WERI-Rb-1 (cell line): ENCODE data around the gene ABTB1.

ENCODE experiments used
- DNase-seq: peaks from one replicate; pipeline ENCODE4 v3.0.0-alpha.2; 2020
- H3K27ac ChIP-seq: fragments of 250-450 bp; sonication (Bioruptor Pico); 2 replicates; pipeline ENCODE4 v1.5.1; 2020; ENCODE audit warnings: mild to moderate bottlenecking, moderate library complexity
- H3K27me3 ChIP-seq: fragments of 250-450 bp; sonication (Bioruptor Pico); 2 replicates; pipeline ENCODE4 v1.5.1; 2021; ENCODE audit warnings: mild to moderate bottlenecking, low read depth, moderate library complexity; ENCODE audit not compliant: insufficient read depth, severe bottlenecking
- H3K36me3 ChIP-seq: fragments of 250-450 bp; sonication (Bioruptor Pico); 2 replicates; pipeline ENCODE4 v1.5.1; 2020; ENCODE audit warnings: mild to moderate bottlenecking, moderate library complexity
- H3K4me3 ChIP-seq: 2 replicates; pipeline ENCODE4 v1.5.1; 2011; ENCODE audit warnings: low read depth, mild to moderate bottlenecking, control low read depth, low read length
- H3K9me3 ChIP-seq: fragments of 250-450 bp; sonication (Bioruptor Pico); 2 replicates; pipeline ENCODE4 v1.5.1; 2021; ENCODE audit warnings: mild to moderate bottlenecking, moderate library complexity; ENCODE audit not compliant: severe bottlenecking
- TF ChIP-seq, protein P1 (sequence below): IDR thresholded peaks from 2 replicates; pipeline ENCODE4 v1.5.1; 2011; ENCODE audit warnings: low read depth, mild to moderate bottlenecking, control low read depth, inconsistent platforms, low read length

The ABTB1 gene

DNA sequence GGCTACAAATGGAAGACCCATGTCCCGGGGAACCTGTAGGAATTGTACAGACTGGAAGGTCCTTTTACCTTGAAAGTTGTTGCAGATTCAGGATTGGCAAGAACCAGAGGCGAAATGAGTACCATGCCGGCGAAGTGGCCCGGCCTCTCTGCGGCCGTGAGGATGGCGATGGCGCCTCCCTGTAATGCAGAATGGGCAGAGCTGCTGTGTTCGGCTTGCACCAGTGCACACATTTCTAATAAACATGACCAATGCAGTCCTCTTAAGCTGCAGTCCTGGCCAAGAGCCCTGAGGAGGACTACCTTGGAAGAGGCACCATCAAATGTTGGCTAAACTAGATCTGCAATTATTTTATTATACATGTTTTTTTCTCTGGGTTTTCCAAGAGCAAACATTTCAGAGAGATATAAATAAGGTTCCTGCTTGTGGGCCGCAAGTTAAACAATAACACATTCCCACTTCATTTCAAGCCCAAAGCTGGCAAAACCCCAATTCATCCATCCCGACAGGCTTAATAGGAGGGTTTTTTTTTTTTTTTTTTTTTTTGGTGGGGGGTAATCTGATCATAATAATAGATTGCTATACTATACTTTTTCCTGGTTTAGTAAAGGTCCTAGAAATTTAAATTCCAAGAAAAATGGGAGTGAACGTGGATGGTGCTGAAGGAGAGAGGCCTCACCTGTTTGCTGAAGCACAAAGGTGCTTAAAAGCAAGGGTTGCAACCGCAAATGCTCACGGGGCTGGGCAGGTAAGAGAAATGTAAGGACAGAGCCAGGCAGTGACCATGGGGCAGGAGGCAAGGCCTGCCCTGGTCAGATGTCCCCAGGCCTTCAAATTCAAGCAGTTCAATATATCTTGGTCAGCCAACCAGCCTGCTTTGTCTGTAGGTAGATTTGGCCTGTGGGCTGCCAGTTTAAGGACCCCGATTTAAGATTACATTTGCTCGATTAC lies 48.5 kb downstream of the ABTB1 start:
- peak overlapping the region; percentile 65 for H3K27ac ChIP-seq
- no peak for DNase-seq
- H3K27me3 ChIP-seq, result no peaks in the 10 kb centered on the region
- no peak overlapping the region for H3K4me3 ChIP-seq
- H3K36me3 ChIP-seq, result no peaks in the 10 kb centered on the region
- TF ChIP-seq, protein P1, sequence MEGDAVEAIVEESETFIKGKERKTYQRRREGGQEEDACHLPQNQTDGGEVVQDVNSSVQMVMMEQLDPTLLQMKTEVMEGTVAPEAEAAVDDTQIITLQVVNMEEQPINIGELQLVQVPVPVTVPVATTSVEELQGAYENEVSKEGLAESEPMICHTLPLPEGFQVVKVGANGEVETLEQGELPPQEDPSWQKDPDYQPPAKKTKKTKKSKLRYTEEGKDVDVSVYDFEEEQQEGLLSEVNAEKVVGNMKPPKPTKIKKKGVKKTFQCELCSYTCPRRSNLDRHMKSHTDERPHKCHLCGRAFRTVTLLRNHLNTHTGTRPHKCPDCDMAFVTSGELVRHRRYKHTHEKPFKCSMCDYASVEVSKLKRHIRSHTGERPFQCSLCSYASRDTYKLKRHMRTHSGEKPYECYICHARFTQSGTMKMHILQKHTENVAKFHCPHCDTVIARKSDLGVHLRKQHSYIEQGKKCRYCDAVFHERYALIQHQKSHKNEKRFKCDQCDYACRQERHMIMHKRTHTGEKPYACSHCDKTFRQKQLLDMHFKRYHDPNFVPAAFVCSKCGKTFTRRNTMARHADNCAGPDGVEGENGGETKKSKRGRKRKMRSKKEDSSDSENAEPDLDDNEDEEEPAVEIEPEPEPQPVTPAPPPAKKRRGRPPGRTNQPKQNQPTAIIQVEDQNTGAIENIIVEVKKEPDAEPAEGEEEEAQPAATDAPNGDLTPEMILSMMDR, result no peak
- H3K9me3 ChIP-seq, result peaks cover 9% of the 10 kb centered on the region

DNA sequence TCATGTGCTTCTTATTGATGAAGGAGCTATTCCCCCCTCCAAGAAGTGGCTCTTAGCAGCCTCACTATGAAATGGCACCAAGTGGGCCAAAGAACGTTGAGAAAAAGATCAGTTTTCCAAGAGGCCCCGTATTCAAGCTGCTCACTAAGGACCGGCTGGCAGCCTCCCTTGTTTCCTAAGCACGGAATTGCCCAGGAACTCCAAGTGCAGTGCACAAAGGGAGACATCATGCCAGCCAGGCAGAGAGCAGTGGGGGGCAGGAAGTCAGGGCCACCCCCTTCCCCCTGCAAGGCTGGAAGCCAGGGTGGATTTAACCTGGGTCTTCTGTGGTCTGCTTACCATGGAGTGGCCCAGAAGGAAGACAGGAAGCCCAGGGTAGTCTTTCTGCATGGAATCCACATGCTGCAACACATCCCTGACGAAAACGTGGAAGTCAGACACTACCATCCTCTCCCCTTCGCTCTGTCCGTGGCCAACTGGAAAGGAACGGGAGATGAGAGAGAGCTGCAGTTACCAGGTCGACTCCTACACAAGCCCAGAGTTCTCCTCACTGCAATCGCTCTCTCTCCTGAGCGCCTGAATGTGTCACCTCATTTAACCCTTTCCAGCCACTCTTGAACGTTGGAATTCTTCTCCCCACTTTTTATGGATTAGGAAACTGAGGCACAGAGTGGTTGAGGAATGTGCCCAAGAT lies 49.5 kb downstream of the ABTB1 start:
- Histone ChIP-seq H3K27ac (peak overlapping the region; percentile 65), H3K4me3 (no peak overlapping the region), H3K9me3 (peaks cover 9% of the 10 kb centered on the region), H3K36me3 (no peaks in the 10 kb centered on the region), H3K27me3 (no peaks in the 10 kb centered on the region)
- TF ChIP-seq, protein P1, result no peak
- DNase-seq, result no peak

DNA sequence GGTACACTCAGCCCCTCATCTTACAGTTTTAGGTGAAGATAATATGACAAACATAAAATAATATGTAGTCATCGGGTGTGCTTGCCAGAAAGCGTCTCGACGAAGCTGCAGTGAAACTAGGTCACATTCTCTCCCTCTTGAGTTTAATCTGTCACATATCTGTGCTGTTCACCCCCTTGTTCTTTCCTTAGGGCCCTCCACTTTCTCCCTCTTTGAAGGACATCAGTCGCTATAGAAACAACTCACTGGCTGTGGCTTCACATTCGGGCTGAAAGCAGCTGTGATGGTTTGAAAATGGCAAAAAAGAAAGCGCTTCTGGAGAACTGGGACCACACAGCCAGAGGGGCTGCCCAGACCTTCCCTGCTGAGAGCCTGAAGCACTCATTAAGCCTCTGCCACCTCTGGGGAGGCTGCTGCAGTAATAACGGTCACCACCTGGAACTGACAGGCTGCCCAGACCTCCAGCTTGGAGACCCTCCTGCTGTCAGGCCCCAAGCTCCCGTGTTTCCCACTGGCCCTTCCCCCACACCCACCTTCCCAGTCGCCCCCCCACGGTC lies 50.3 kb downstream of the ABTB1 start:
- TF ChIP-seq, protein P1, result no peak
- peak overlapping the region; percentile 65 for H3K27ac ChIP-seq
- no peaks in the 10 kb centered on the region for H3K27me3 ChIP-seq
- no peaks in the 10 kb centered on the region for H3K36me3 ChIP-seq
- DNase-seq, result peak; percentile 67
- H3K4me3 ChIP-seq, result no peak overlapping the region
- H3K9me3 ChIP-seq, result peaks cover 9% of the 10 kb centered on the region

DNA sequence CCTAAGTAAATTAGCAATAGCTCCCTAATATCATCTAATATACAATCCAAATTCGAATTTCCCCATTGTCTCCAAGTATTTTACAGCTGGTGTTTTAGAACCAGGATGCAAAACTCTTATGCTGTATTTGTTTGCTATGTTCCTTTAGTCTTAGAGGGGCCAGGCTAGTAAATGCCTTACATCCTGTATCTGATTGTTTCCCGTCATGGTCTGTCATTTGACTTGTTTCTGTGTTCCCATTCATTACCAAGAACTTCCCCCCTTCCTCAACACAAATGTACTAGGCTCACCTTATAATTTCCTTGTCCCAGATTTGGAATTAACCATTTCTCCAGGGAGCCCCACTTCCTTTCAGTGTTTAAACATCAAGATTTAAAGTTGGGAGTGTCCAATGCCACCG lies 54.1 kb downstream of the ABTB1 start:
- no peak overlapping the region for H3K27ac ChIP-seq
- DNase-seq, result no peak
- H3K27me3 ChIP-seq, result no peaks in the 10 kb centered on the region
- no peak overlapping the region for H3K4me3 ChIP-seq
- H3K9me3 ChIP-seq, result peaks cover 9% of the 10 kb centered on the region
- no peaks in the 10 kb centered on the region for H3K36me3 ChIP-seq
- TF ChIP-seq, protein P1, result no peak

DNA sequence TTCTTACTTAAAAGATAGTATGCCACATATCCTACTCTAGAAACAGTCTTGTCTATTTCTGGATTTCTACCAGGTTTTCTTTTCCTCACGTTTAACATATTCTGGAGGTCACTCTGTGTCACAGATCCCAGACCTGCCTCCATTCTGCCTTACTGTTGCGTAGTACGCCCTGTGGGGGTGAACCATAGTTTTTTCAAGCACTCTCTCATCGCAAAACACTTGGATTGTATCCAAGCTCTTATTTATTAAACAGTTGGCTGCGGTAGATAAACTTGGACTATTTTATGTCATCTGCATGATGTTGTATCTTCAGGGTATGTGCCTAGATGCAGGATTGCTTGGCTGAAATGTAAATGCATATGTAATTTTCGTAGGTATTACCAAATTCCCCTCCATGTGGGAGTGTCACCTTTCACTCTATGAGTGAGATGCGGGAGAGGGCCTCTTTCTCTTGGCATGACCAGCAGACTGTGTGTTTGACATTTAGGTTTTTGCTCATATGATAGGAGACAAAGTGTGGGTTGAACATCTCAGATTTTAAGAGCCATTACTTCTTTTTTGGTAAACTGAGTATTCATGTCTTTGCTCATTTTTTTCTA lies 55.8 kb downstream of the ABTB1 start:
- DNase-seq, result no peak
- no peaks in the 10 kb centered on the region for H3K36me3 ChIP-seq
- H3K27ac ChIP-seq, result no peak overlapping the region
- no peak overlapping the region for H3K4me3 ChIP-seq
- H3K27me3 ChIP-seq, result no peaks in the 10 kb centered on the region
- TF ChIP-seq, protein P1, result no peak
- peaks cover 9% of the 10 kb centered on the region for H3K9me3 ChIP-seq
